ENCODE data around the gene IL12RB2. TPM values are rescaled to one million over a fixed set of nuclear protein-coding genes. Genes with fewer than 3 reads are reported as not detected.
A peak's percentile ranks its signal among the peaks of the same experiment; 100 is the strongest.

IL12RB2 gene
- total RNA-seq, 4 donors from 2014 or later, result 0.79 to 4.5 (median 1.6) TPM

DNA sequence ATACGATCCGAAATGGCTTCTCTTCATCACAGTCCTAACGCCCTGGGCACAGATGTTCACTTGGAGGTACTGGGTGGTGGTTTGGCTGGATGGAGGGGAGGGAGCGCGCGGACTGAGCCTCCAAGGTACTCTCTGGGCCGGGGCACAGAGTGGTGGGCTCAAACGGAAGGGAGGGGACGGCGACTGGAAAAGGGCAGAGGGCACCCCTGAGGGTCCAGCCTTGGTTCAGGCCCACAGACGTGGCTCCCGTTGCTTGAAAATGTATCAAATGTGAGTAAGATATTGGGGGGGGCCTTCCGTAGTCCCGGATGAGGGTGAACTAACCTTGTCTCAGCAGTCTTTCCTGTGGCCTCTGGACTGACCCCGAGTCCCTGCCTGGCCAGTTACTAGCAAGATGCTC lies 463 bp downstream of the IL12RB2 start:
- WGBS, result 43% methylated on average over 15 of the region's 15 CpGs
- Histone ChIP-seq H3K4me1 (peaks cover 11% of the 10 kb centered on the region), H3K36me3 (no peaks in the 10 kb centered on the region), H3K9me3 (no peaks in the 10 kb centered on the region), H3K27ac (no peak overlapping the region), H3K4me3 (peak overlapping the region; percentile 70), H3K27me3 (peaks cover 12% of the 10 kb centered on the region)
- TF ChIP-seq EP300 (IDR thresholded peaks at IDR 0.05) (no peak), POLR2A (IDR thresholded peaks at IDR 0.05) (no peak), POLR2AphosphoS5 (IDR thresholded peaks at IDR 0.05) (no peak)
- TF ChIP-seq, protein P1, sequence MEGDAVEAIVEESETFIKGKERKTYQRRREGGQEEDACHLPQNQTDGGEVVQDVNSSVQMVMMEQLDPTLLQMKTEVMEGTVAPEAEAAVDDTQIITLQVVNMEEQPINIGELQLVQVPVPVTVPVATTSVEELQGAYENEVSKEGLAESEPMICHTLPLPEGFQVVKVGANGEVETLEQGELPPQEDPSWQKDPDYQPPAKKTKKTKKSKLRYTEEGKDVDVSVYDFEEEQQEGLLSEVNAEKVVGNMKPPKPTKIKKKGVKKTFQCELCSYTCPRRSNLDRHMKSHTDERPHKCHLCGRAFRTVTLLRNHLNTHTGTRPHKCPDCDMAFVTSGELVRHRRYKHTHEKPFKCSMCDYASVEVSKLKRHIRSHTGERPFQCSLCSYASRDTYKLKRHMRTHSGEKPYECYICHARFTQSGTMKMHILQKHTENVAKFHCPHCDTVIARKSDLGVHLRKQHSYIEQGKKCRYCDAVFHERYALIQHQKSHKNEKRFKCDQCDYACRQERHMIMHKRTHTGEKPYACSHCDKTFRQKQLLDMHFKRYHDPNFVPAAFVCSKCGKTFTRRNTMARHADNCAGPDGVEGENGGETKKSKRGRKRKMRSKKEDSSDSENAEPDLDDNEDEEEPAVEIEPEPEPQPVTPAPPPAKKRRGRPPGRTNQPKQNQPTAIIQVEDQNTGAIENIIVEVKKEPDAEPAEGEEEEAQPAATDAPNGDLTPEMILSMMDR (IDR thresholded peaks at IDR 0.05), result no peak
- DNase-seq (ENCODE audit: low spot score in 2 of 2), result no peak

DNA sequence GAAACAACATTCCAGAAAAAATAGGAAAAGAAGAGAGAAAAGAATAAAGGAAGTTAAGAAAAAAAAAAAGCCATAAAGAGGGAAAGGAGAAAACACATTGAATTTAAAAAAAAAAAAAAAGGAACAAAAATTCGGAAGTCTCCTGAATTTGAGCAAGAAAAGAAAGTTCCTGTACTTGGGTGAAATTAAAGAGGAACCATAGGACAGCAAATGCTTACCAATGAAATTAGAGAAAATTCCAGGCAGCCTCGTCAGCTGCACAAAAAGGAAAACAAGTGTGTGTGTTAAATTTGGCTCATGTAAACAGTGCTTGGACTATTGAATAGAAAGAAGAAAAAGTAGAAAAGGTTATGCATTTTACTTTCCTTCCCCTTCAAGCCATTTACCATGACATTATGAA lies 4.9 kb downstream of the IL12RB2 start:
- Histone ChIP-seq H3K27ac (peak overlapping the region; percentile 66), H3K9me3 (no peaks in the 10 kb centered on the region), H3K4me3 (no peak overlapping the region), H3K36me3 (no peaks in the 10 kb centered on the region), H3K27me3 (peaks cover 9% of the 10 kb centered on the region), H3K4me1 (peaks cover 12% of the 10 kb centered on the region)
- 77% methylated on average over 2 of the region's 2 CpGs for WGBS
- no peak for TF ChIP-seq POLR2A (IDR thresholded peaks at IDR 0.05)
- TF ChIP-seq EP300 (IDR thresholded peaks at IDR 0.05), result no peak
- TF ChIP-seq POLR2AphosphoS5 (IDR thresholded peaks at IDR 0.05), result no peak
- TF ChIP-seq, protein P1 (IDR thresholded peaks at IDR 0.05), result no peak
- DNase-seq (ENCODE audit: low spot score in 2 of 2), result no peak

DNA sequence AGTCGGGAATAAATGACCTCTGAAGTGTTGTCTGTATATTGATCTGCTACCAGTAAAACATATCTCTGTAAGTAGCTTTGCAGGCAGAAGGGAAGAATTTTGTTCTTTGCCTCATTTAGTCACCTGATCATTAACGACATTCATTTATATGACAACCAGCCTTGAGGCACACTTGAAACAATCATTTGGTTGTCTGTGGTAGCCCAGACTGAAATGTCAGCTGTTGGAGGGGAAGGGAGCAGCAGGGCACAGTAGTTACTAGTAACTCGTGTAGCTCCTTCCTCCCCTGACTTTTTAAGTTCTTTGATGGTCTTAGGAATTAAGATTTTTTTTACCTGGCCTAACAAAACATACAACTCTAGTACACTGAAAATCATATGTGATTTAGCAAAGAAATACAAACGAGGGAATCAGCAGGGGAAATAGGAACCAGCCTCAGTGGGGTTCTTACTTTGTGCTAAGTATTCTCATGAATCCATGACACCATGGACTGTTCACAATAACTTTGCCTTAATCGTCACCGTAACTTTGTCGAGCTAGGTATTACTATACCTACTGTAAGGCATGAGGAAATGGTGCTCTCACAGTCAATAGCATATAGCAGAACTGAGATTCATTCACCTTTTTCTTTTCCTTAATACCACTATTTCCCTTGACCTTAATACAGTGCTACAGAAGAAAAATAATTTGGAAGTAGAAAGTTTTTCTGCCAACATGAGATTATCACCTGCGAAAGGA lies 6.4 kb downstream of the IL12RB2 start:
- H3K27ac ChIP-seq, result no peak overlapping the region

GRCh38 chr1:67314696-67315095 lies 7.0 kb downstream of the IL12RB2 start:
- Histone ChIP-seq H3K4me1 (peaks cover 3% of the 10 kb centered on the region), H3K9me3 (no peaks in the 10 kb centered on the region), H3K36me3 (no peaks in the 10 kb centered on the region), H3K27ac (no peak overlapping the region), H3K27me3 (no peaks in the 10 kb centered on the region), H3K4me3 (no peak overlapping the region)
- no peak for DNase-seq (ENCODE audit: low spot score in 2 of 2)
- TF ChIP-seq, protein P1 (IDR thresholded peaks at IDR 0.05), result no peak
- no peak for TF ChIP-seq EP300 (IDR thresholded peaks at IDR 0.05)
- TF ChIP-seq POLR2AphosphoS5 (IDR thresholded peaks at IDR 0.05), result no peak
- no peak for TF ChIP-seq POLR2A (IDR thresholded peaks at IDR 0.05)
- 9% methylated on average over 5 of the region's 5 CpGs for WGBS

More for the DNA sequence above, 6.4 kb downstream of the IL12RB2 start:
- Histone ChIP-seq H3K9me3 (no peaks in the 10 kb centered on the region), H3K4me3 (no peak overlapping the region), H3K36me3 (no peaks in the 10 kb centered on the region), H3K4me1 (peaks cover 3% of the 10 kb centered on the region), H3K27me3 (no peaks in the 10 kb centered on the region)
- DNase-seq (ENCODE audit: low spot score in 2 of 2), result no peak
- TF ChIP-seq, protein P1 (IDR thresholded peaks at IDR 0.05), result no peak
- TF ChIP-seq EP300 (IDR thresholded peaks at IDR 0.05) (no peak), POLR2A (IDR thresholded peaks at IDR 0.05) (no peak), POLR2AphosphoS5 (IDR thresholded peaks at IDR 0.05) (no peak)
- WGBS, result 77% methylated on average over 8 of the region's 8 CpGs

DNA sequence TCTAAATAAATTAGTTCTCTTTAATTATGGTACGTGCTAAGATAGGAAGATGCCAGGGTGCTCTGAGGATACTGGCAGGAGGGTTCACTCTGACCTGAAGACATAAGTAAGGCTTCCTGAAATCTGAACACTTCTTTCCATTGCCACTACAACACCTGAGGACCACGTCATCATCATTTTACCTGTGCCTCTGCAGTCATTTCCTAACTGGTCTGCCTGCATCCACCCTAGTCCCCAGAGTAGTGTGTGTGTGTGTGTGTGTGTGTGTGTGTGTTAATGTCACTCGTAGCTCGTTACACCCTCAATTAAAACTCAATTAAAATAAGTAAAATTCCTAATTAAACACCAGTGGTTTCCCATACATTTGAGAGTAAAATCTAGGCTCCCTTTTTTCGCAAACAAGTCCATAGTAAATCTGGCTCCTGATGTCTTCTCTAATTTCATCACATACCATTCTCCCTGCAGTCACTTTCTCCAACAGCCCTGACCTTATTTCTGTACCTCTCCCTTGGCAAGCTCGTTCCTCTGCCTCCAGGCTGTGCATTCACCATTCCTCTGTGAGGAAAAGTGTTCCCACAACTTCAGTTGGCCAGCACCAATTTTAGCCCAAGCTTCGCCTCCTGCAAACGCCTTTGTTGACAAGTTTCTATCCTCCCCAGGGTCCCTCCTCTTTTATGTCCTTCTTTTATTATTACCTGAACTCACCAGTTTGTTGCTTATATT lies 8.7 kb downstream of the IL12RB2 start:
- TF ChIP-seq POLR2AphosphoS5 (IDR thresholded peaks at IDR 0.05) (no peak), POLR2A (IDR thresholded peaks at IDR 0.05) (no peak), EP300 (IDR thresholded peaks at IDR 0.05) (no peak)
- TF ChIP-seq, protein P1 (IDR thresholded peaks at IDR 0.05), result no peak
- WGBS, result 55% methylated on average over 8 of the region's 8 CpGs

More for the DNA sequence above, 8.7 kb downstream of the IL12RB2 start:
- Histone ChIP-seq H3K9me3 (no peaks in the 10 kb centered on the region), H3K36me3 (no peaks in the 10 kb centered on the region), H3K4me1 (peaks cover 3% of the 10 kb centered on the region), H3K27ac (no peak overlapping the region), H3K4me3 (no peak overlapping the region), H3K27me3 (no peaks in the 10 kb centered on the region)
- no peak for DNase-seq (ENCODE audit: low spot score in 2 of 2)

Data from suprapubic skin (tissue), 4 donors.